ENCODE results near the gene RGMB. TPM values are rescaled to one million over a fixed set of nuclear protein-coding genes. Genes with fewer than 3 reads are reported as not detected.

Gene RGMB
- total RNA-seq, 1 donor from 2014 or later: 6.8 TPM

- H3K36me3 ChIP-seq (ENCODE audit: control insufficient read depth, insufficient read depth, low read length): peaks cover 2% of the 10 kb centered on the region
- TF ChIP-seq CTCF (IDR thresholded peaks at IDR 0.05; ENCODE audit: insufficient read depth, low read length, severe bottlenecking): no peak
- DNase-seq (ENCODE audit: low read depth) (no peak), FAIRE-seq (no peak)
- H3K4me3 ChIP-seq (ENCODE audit: low read depth, low read length): no peak overlapping the region
- no peaks in the 10 kb centered on the region for H3K27me3 ChIP-seq (ENCODE audit: control insufficient read depth, insufficient read depth, low read length)
Observed at GRCh38 chr5:98785244-98785643, 11.8 kb downstream of the RGMB start.

GRCh38 chr5:98786191-98786853, 12.9 kb downstream of the RGMB start:
- FAIRE-seq (no peak), DNase-seq (ENCODE audit: low read depth) (peak; percentile 49)
- TF ChIP-seq CTCF (IDR thresholded peaks at IDR 0.05; ENCODE audit: insufficient read depth, low read length, severe bottlenecking): no peak
- H3K27me3 ChIP-seq (ENCODE audit: control insufficient read depth, insufficient read depth, low read length): no peaks in the 10 kb centered on the region
- H3K4me3 ChIP-seq (ENCODE audit: low read depth, low read length): no peak overlapping the region
- peaks cover 2% of the 10 kb centered on the region for H3K36me3 ChIP-seq (ENCODE audit: control insufficient read depth, insufficient read depth, low read length)

GRCh38 chr5:98787131-98787719, 13.8 kb downstream of the RGMB start:
- Histone ChIP-seq H3K36me3 (ENCODE audit: control insufficient read depth, insufficient read depth, low read length) (peaks cover 2% of the 10 kb centered on the region), H3K4me3 (ENCODE audit: low read depth, low read length) (no peak overlapping the region), H3K27me3 (ENCODE audit: control insufficient read depth, insufficient read depth, low read length) (no peaks in the 10 kb centered on the region)
- no peak for TF ChIP-seq CTCF (IDR thresholded peaks at IDR 0.05; ENCODE audit: insufficient read depth, low read length, severe bottlenecking)
- DNase-seq (ENCODE audit: low read depth) (no peak), FAIRE-seq (no peak)

- TF ChIP-seq CTCF (IDR thresholded peaks at IDR 0.05; ENCODE audit: insufficient read depth, low read length, severe bottlenecking): no peak
- Histone ChIP-seq H3K4me3 (ENCODE audit: low read depth, low read length) (no peak overlapping the region), H3K36me3 (ENCODE audit: control insufficient read depth, insufficient read depth, low read length) (peaks cover 7% of the 10 kb centered on the region), H3K27me3 (ENCODE audit: control insufficient read depth, insufficient read depth, low read length) (no peaks in the 10 kb centered on the region)
- FAIRE-seq (no peak), DNase-seq (ENCODE audit: low read depth) (no peak)
Observed at GRCh38 chr5:98789029-98789428, 15.6 kb downstream of the RGMB start.

GRCh38 chr5:98791001-98791519, 17.6 kb downstream of the RGMB start:
- FAIRE-seq (no peak), DNase-seq (ENCODE audit: low read depth) (no peak)
- Histone ChIP-seq H3K27me3 (ENCODE audit: control insufficient read depth, insufficient read depth, low read length) (no peaks in the 10 kb centered on the region), H3K36me3 (ENCODE audit: control insufficient read depth, insufficient read depth, low read length) (peaks cover 9% of the 10 kb centered on the region), H3K4me3 (ENCODE audit: low read depth, low read length) (no peak overlapping the region)
- no peak for TF ChIP-seq CTCF (IDR thresholded peaks at IDR 0.05; ENCODE audit: insufficient read depth, low read length, severe bottlenecking)
